H9 (cell line): Measurements from ENCODE around the gene PLXNB3. TPM values are rescaled to one million over a fixed set of nuclear protein-coding genes. Genes with fewer than 3 reads are reported as not detected.

Source experiments
- DNase-seq: peaks from one replicate; pipeline ENCODE4 v3.0.0-alpha.2; 2017
- H2AFZ ChIP-seq: one replicate; pipeline ENCODE4 v1.6.1; 2013; ENCODE audit warnings: mild to moderate bottlenecking, low read length, control low read depth, moderate library complexity
- H2AK5ac ChIP-seq: 2 replicates; pipeline ENCODE4 v1.6.1; 2013; ENCODE audit warnings: low read length, control low read depth, mixed read lengths; ENCODE audit not compliant: insufficient read length
- H2BK120ac ChIP-seq: one replicate; pipeline ENCODE4 v1.6.1; 2013; ENCODE audit warnings: low read depth, mild to moderate bottlenecking, low read length, control low read depth, inconsistent platforms; ENCODE audit not compliant: poor library complexity, severe bottlenecking
- H2BK12ac ChIP-seq: 2 replicates; pipeline ENCODE4 v1.6.1; 2013; ENCODE audit warnings: low read length, control low read depth, mixed read lengths, low read depth; ENCODE audit not compliant: insufficient read length
- H2BK15ac ChIP-seq: 2 replicates; pipeline ENCODE4 v1.6.1; 2013; ENCODE audit warnings: low read depth, low read length, control low read depth
- H2BK20ac ChIP-seq: one replicate; pipeline ENCODE4 v1.6.1; 2013; ENCODE audit warnings: low read depth, mild to moderate bottlenecking, low read length, control low read depth, inconsistent platforms; ENCODE audit not compliant: poor library complexity, severe bottlenecking
- H2BK5ac ChIP-seq: 2 replicates; pipeline ENCODE4 v1.6.1; 2013; ENCODE audit warnings: low read length, control low read depth, mixed read lengths; ENCODE audit not compliant: insufficient read length
- H3K14ac ChIP-seq: 2 replicates; pipeline ENCODE4 v1.6.1; 2013; ENCODE audit warnings: low read length, control low read depth; ENCODE audit not compliant: insufficient read depth
- H3K18ac ChIP-seq: 2 replicates; pipeline ENCODE4 v1.6.1; 2013; ENCODE audit warnings: low read depth, mild to moderate bottlenecking, mixed read lengths, low read length, control low read depth; ENCODE audit not compliant: insufficient read length
- H3K23ac ChIP-seq: 2 replicates; pipeline ENCODE4 v1.6.1; 2013; ENCODE audit warnings: low read length, control low read depth, mixed read lengths, low read depth; ENCODE audit not compliant: insufficient read length
- H3K23me2 ChIP-seq: 2 replicates; pipeline ENCODE4 v1.6.1; 2013; ENCODE audit warnings: low read depth, mild to moderate bottlenecking, mixed read lengths, low read length, control low read depth; ENCODE audit not compliant: insufficient read length, poor library complexity, severe bottlenecking
- H3K27ac ChIP-seq: 2 replicates; pipeline ENCODE4 v1.5.1; 2013; ENCODE audit warnings: low read length, control low read depth, mixed read lengths, low read depth; ENCODE audit not compliant: insufficient read length
- H3K27me3 ChIP-seq: 2 replicates; pipeline ENCODE4 v1.6.1; 2013; ENCODE audit warnings: low read length, control low read depth, inconsistent platforms; ENCODE audit not compliant: insufficient read depth
- H3K4ac ChIP-seq: 2 replicates; pipeline ENCODE4 v1.6.1; 2013; ENCODE audit warnings: low read depth, mild to moderate bottlenecking, control low read depth, inconsistent platforms, low read length, moderate library complexity
- H3K4me1 ChIP-seq: 2 replicates; pipeline ENCODE4 v1.6.1; 2013; ENCODE audit warnings: low read length, control low read depth, inconsistent platforms; ENCODE audit not compliant: insufficient read depth
- H3K4me2 ChIP-seq: 2 replicates; pipeline ENCODE4 v1.6.1; 2013; ENCODE audit warnings: low read length, control low read depth, mixed read lengths; ENCODE audit not compliant: insufficient read length, insufficient read depth
- H3K56ac ChIP-seq: 2 replicates; pipeline ENCODE4 v1.6.1; 2013; ENCODE audit warnings: low read depth, mild to moderate bottlenecking, mixed read lengths, low read length, control low read depth; ENCODE audit not compliant: insufficient read length
- H3K79me1 ChIP-seq: 2 replicates; pipeline ENCODE4 v1.6.1; 2013; ENCODE audit warnings: low read depth, mild to moderate bottlenecking, moderate library complexity, low read length, control low read depth, inconsistent platforms; ENCODE audit not compliant: insufficient read depth, poor library complexity, severe bottlenecking
- H3K79me2 ChIP-seq: 2 replicates; pipeline ENCODE4 v1.6.1; 2013; ENCODE audit warnings: low read length, control low read depth, inconsistent platforms; ENCODE audit not compliant: insufficient read depth
- H3K9ac ChIP-seq: 2 replicates; pipeline ENCODE4 v1.6.1; 2013; ENCODE audit warnings: low read length, control low read depth, mixed read lengths; ENCODE audit not compliant: insufficient read length; ENCODE audit errors: extremely low read depth
- H3K9me3 ChIP-seq: one replicate; pipeline ENCODE4 v1.6.1; 2013; ENCODE audit warnings: low read depth, low read length, inconsistent platforms; ENCODE audit not compliant: control insufficient read depth
- H3T11ph ChIP-seq: one replicate; pipeline ENCODE4 v1.6.1; 2013; ENCODE audit warnings: mild to moderate bottlenecking, low read length, control low read depth, inconsistent platforms
- H4K20me1 ChIP-seq: one replicate; pipeline ENCODE4 v1.6.1; 2013; ENCODE audit not compliant: control insufficient read depth, insufficient read length, insufficient read depth
- H4K5ac ChIP-seq: 2 replicates; pipeline ENCODE4 v1.6.1; 2013; ENCODE audit warnings: low read depth, mild to moderate bottlenecking, mixed read lengths, low read length, control low read depth; ENCODE audit not compliant: insufficient read length
- H4K8ac ChIP-seq: replicated peaks from 2 replicates; pipeline ENCODE4 v1.6.1; 2013; ENCODE audit warnings: low read length, control low read depth, mixed read lengths, low read depth; ENCODE audit not compliant: insufficient read length
- H4K91ac ChIP-seq: 2 replicates; pipeline ENCODE4 v1.6.1; 2013; ENCODE audit warnings: low read depth, mild to moderate bottlenecking, moderate library complexity, mixed read lengths, low read length, control low read depth; ENCODE audit not compliant: insufficient read length
- H3K27ac Mint-ChIP-seq, 3 experiments: 2 replicates in 2 of 3; 3 replicates in 1 of 3; pipeline ENCODE4 v1.8.0; 2020 to 2021; ENCODE audit warnings: mixed read lengths in 3 of 3, mild to moderate bottlenecking in 1 of 3, moderate library complexity in 1 of 3
- H3K27me3 Mint-ChIP-seq: 2 replicates; pipeline ENCODE4 v1.8.0; 2021; ENCODE audit warnings: low read depth, mild to moderate bottlenecking, moderate library complexity, mixed read lengths
- H3K36me3 Mint-ChIP-seq, 3 experiments: 2 replicates in 2 of 3; 3 replicates in 1 of 3; pipeline ENCODE4 v1.8.0; 2020 to 2021; ENCODE audit warnings: low read depth in 3 of 3, mixed read lengths in 3 of 3; ENCODE audit not compliant: insufficient read depth in 1 of 3
- H3K4me1 Mint-ChIP-seq, 2 experiments: 2 replicates each; pipeline ENCODE4 v1.8.0; 2020; ENCODE audit warnings: mixed read lengths in 2 of 2
- H3K4me3 Mint-ChIP-seq, 2 experiments: 2 replicates in 1 of 2; 3 replicates in 1 of 2; pipeline ENCODE4 v1.8.0; 2020 to 2021; ENCODE audit warnings: mild to moderate bottlenecking in 2 of 2, mixed read lengths in 2 of 2, moderate library complexity in 1 of 2
- H3K9me3 Mint-ChIP-seq, 2 experiments: 2 replicates in 1 of 2; 3 replicates in 1 of 2; pipeline ENCODE4 v1.8.0; 2020; ENCODE audit warnings: mild to moderate bottlenecking in 2 of 2, mixed read lengths in 2 of 2, moderate library complexity in 1 of 2
- whole genome bisulfite sequencing: extraction: QIAGEN DNeasy Blood & Tissue Kit; methylation state at CpG from one replicate; pipeline ENCODE4 v1.1.7; 2013; ENCODE audit warnings: missing lambda C conversion rate, low lambda C conversion rate, mixed read lengths; ENCODE audit not compliant: insufficient read length; ENCODE audit errors: extremely low coverage; 5-methylcytosine and 5-hydroxymethylcytosine counted together
- total RNA-seq: library from RNA; stranded (reverse); gene quantifications from 2 replicates; pipeline ENCODE4 v1.2.1, GENCODE V29; 2021
- TF ChIP-seq, protein P1 (sequence below): fragments of 200-600 bp; sonication (generic); conservative IDR thresholded peaks from 3 replicates; pipeline ENCODE4 v1.8.0; 2021; ENCODE audit warnings: antibody characterized with exemption, mild to moderate bottlenecking

Gene PLXNB3
- total RNA-seq, 1 experiment from 2014 or later: 1.9 TPM

DNA sequence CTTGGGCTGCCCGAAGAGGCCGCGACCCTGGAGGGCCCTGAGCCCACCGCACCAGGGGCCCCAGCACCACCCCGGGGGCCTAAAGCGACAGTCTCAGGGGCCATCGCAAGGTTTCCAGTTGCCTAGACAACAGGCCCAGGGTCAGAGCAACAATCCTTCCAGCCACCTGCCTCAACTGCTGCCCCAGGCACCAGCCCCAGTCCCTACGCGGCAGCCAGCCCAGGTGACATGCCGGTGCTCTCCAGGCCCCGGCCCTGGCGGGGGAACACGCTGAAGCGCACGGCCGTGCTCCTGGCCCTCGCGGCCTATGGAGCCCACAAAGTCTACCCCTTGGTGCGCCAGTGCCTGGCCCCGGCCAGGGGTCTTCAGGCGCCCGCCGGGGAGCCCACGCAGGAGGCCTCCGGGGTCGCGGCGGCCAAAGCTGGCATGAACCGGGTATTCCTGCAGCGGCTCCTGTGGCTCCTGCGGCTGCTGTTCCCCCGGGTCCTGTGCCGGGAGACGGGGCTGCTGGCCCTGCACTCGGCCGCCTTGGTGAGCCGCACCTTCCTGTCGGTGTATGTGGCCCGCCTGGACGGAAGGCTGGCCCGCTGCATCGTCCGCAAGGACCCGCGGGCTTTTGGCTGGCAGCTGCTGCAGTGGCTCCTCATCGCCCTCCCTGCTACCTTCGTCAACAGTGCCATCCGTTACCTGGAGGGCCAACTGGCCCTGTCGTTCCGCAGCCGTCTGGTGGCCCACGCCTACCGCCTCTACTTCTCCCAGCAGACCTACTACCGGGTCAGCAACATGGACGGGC lies 38.8 kb upstream of the PLXNB3 start:
- H3K4me1 Mint-ChIP-seq: peaks cover 10 to 20% of the 10 kb centered on the region in 2 experiments
- Histone ChIP-seq H2AK5ac (no peak overlapping the region), H3K4ac (no peak overlapping the region), H2BK5ac (no peak overlapping the region), H4K91ac (no peak overlapping the region), H3K14ac (no peak overlapping the region), H3K27ac (no peak overlapping the region), H3K23me2 (peaks cover 4% of the 10 kb centered on the region), H2BK20ac (no peak overlapping the region), H3K4me2 (peak overlapping the region; percentile 26), H2BK120ac (no peak overlapping the region), H3K56ac (no peak overlapping the region), H2BK15ac (no peak overlapping the region), H3K79me1 (no peaks in the 10 kb centered on the region), H3K23ac (no peak overlapping the region), H2AFZ (no peak overlapping the region), H3K27me3 (no peaks in the 10 kb centered on the region), H2BK12ac (no peak overlapping the region), H3K18ac (no peak overlapping the region), H3K79me2 (peaks cover 10% of the 10 kb centered on the region; the same call in 1 of the 2 replicates), H4K8ac (no peak overlapping the region), H3K9me3 (peaks cover 27% of the 10 kb centered on the region), H3K9ac (no peak overlapping the region), H4K5ac (no peak overlapping the region), H3K4me1 (no peaks in the 10 kb centered on the region), H3T11ph (no peak overlapping the region), H4K20me1 (no peaks in the 10 kb centered on the region)
- peaks cover 8 to 33% (median 31%) of the 10 kb centered on the region in 3 experiments for H3K36me3 Mint-ChIP-seq
- H3K27me3 Mint-ChIP-seq: no peaks in the 10 kb centered on the region
- DNase-seq: no peak
- TF ChIP-seq, protein P1, sequence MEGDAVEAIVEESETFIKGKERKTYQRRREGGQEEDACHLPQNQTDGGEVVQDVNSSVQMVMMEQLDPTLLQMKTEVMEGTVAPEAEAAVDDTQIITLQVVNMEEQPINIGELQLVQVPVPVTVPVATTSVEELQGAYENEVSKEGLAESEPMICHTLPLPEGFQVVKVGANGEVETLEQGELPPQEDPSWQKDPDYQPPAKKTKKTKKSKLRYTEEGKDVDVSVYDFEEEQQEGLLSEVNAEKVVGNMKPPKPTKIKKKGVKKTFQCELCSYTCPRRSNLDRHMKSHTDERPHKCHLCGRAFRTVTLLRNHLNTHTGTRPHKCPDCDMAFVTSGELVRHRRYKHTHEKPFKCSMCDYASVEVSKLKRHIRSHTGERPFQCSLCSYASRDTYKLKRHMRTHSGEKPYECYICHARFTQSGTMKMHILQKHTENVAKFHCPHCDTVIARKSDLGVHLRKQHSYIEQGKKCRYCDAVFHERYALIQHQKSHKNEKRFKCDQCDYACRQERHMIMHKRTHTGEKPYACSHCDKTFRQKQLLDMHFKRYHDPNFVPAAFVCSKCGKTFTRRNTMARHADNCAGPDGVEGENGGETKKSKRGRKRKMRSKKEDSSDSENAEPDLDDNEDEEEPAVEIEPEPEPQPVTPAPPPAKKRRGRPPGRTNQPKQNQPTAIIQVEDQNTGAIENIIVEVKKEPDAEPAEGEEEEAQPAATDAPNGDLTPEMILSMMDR: no peak
- peaks cover 53 to 62% of the 10 kb centered on the region in 2 experiments for H3K9me3 Mint-ChIP-seq
- H3K4me3 Mint-ChIP-seq: peak overlapping the region; percentile 66 to 80; a peak in 4 of 5 replicates
- H3K27ac Mint-ChIP-seq: no peak overlapping the region
- WGBS: no CpG with 5 or more reads among the region's 55 CpGs
